Left renal cortex interstitium (tissue), 4 donors: ENCODE results near the gene TFDP2. TPM values are rescaled to one million over a fixed set of nuclear protein-coding genes. Genes with fewer than 3 reads are reported as not detected.
A peak's percentile ranks its signal among the peaks of the same experiment; 100 is the strongest.
"Not testable (repeated sequence)": the region's sequence is repeated elsewhere in the genome, so short reads cannot be mapped to it uniquely, and the experiment has no call there.

Experiments used
- DNase-seq, 4 donors: peaks; one replicate each; pipeline ENCODE4 v3.0.0-alpha.2; 2013; ENCODE audit warnings: low read depth in 4 of 4, low spot score in 2 of 4, missing footprints in 1 of 4
- polyA plus RNA-seq, 4 donors: library from polyadenylated mRNA; unstranded; fragments of 120-200 nt; gene quantifications; one replicate each; pipeline ENCODE4 v1.2.1, GENCODE V29; 2013; ENCODE audit not compliant: insufficient read length in 4 of 4

TFDP2 gene
- polyA plus RNA-seq, 4 donors, result 74.5 to 97.9 (median 86.0) TPM

DNA sequence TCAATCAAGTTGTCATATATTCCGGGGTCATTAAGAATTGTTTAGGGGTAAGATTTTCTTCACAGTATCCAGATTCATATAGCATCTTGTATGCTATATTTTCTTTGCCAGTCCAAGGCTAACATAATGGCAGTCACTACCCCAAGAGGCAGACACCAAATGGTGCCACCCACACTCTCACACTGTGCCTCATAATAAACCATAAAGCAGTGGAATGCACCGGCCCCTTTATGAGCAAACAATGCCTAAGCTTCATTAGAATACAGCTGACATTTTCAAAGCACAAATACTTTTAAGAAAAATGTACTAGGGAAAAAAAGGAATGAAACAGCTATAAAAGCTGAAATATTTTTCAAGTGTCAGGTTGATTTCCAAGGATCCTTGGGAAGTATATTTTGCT is 121.6 kb downstream of the TFDP2 start:
- DNase-seq, result peak in 2 of 4 donors; percentile 27 to 41

DNA sequence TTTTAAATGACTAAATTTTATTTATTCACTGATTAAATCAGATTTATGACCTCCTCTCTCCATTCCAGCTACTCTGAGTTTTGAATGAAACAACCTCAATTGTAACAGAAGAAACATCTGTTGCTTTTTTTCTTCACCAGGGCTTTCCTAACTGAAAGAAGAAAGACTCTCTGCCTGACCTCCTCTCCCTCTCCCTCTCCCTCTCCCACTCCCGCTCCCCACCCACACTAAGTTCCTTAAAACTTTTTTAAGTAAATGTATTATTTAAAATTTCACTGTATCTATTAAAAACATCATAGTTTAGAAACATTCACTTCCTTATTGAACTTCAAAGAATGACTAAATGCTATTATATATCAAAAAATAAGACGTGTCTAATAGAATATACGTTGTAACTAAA is 122.0 kb downstream of the TFDP2 start:
- peak in 1 of 4 donors; percentile 21 for DNase-seq

DNA sequence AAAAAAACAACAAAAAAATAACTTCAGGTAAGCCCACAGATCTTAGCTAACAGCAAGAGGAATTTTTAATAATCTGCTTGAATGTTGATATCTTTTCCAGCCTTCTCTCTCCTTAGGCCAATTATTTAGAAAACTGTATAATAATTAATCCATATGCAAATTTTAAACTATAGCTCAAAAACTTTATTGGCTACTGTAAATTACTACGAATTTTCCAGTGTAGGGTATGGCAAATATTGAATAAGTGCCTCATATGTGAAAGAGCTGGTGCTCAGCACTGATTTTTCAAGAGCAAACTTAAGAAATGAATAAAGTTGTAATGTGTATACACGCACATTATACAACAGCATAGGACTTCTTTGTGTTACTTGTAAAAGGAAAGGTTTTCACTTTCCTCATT is 123.0 kb downstream of the TFDP2 start:
- DNase-seq, result no peak

DNA sequence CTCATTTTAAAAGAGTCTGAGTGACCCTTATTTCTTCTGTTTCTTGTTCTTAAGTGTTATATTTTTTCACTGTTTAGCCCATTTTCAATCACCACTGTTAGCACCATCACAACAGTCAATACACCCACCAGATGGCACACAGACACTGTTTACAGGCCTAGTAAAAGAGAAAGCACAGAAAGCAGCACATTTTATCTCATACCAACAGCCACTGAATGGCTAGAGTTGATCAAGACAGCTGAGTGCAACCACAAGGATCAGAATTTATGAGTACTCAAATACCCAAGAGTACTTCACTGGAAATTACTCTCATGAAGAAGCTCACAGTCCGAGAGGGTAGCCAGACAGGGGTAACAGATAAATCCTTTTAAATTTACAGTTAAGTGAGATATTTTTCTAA is 127.0 kb downstream of the TFDP2 start:
- DNase-seq, result no peak

DNA sequence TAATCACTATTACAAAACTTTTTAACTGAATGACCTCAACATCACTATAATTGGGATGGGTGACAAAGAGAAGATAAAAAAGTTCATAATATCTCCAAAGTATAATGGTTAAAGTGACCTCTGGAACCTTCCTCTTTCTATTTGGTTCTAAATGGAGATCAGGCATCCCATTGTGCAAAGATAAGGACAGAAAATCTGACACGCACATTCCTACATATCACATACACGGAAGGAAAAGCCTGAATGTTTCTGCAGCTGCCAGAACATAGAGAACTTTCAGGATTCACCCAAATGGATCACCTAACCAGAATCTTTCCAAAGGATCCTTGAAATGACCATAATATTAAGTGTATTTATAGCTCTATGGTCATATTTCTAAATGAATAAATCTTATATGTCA is 128.2 kb downstream of the TFDP2 start:
- no peak for DNase-seq

DNA sequence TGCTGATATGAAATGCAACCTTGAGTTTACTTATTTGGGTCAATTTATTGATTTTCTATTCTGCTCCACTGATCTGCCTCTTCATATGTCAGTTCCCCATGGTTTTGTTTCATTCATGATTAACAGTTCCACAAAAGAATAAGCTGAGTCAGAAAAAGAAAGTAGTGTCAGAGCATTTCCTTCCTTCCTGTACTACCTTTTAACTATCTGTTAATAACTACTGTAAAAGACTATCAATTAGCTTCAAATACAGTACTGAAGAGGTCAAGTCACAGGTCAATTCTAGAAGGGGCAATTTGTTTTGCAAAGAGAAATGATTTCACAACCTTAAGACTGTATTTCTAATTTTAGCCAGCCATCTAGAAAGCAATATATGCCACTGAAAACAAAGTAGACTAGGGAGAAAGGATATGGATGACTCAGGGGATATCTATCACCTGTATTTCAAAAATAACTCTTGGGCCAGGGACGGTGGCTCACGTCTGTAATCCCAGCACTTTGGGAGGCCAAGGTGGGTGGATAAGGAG is 129.5 kb downstream of the TFDP2 start:
- no peak for DNase-seq

DNA sequence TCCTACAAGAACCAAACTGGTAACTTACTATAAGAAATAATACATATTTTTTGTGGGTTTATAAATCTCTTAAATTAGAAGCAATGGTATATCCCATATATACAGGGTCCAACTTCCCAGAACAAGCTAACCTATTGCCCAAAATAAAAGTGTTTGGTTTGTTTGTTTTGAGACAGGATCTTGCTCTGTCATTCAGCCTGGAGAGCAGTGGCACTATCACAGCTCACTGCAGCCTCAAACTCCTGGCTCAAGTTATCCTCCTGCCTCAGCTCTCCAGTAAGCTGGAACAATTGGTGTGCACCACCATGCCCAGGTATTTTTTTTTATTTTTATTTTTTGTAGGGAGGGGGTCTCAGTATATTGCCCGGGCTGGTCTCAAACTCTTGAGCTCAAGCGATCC is 135.4 kb downstream of the TFDP2 start:
- DNase-seq, result no peak

DNA sequence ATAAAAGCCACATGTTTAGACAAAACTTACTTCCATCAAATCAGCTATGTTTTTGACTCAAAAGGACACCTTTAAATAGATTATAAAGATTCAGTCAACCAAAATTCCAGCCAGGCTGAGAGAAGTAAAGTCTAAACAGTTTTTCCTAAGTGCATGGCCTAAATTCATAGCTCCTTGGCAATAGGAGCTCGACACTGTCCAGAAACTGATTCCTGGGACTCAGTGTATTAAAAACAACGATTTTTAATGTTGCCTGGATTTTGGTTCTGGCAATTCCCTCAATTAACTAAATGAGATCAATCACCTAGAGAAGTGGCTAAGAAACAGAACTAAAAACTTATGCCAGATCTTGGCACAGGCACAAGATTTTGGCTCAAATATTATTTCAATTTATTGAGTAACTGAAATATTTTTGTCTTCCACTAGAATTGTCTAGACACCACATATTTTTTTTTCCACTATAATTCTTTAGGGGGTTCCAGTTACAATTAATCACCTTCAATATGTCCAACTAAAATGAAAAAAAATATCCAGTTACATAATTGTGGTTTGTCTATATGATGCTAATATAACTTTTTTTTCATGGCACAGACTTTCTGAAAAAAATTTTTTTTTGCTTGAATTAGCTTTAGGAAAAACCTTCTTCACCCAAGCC is 135.9 kb downstream of the TFDP2 start:
- no peak for DNase-seq

DNA sequence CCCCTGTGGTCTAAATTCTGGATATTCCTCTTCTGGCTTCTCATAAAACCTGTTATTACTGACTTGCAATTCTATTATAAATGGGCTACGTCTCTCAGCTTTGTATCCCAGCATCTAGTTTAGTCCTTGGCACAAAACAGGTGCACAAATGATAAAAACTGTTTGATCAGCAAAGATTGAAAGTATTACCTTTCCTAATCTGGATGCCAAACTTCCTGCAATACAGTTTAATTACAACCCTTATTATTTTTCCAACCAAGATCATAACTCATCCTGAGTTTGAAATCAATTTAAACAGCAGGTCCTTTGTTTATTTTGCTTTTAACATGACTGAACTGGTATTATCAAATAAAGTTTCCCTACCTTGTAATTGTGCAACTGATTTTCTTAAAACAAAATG is 140.3 kb downstream of the TFDP2 start:
- no peak for DNase-seq

DNA sequence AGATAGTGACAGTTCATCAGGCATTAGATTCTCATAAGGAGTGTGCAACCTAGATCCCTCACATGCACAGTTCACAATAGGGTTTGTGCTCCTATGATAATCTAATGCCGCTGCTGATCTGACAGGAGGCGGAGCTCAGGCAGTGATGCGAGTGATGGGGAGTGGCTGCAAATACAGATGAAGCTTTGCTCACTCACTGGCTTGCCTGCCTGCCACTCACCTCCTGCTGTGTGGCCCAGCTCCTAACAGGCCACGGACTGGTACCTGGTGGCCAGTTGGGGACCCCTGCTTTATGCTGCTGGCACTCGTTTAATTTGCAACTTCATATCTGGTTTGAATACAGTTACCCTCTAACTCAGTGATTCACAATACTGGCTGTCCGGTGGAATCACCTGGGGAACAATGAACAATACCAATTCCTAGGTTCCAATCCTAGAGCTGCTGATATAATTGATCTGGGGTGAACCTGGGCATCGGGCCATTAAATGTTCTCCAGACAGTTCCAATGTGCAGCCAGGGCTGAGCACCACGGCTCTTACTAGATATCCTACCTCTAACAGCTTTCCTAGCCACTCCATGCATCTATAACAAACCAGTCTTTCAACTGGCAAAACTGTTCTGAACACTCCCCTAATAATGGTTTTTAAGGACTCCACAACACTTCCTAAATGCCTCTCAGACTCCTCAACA is 141.5 kb downstream of the TFDP2 start:
- no peak for DNase-seq

DNA sequence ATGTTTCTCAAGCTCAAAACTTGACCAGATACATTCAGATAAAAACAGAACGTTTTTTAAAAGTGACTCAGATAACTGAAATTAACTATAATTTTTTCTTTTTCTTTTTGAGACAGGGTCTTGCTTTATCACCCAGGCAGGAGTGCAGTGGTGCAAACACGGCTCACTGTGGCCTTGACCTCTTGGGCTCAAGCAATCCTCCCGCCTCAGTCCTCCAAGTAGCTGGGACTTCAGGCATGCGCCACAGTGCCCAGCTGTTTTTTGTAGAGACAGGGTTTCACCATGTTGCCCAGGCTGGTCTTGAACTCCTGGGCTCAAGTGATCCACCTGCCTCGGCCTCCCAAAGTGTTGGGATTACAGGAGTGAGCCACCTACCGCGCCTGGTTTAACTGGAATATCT is 144.4 kb downstream of the TFDP2 start:
- DNase-seq, result not testable (repeated sequence)

DNA sequence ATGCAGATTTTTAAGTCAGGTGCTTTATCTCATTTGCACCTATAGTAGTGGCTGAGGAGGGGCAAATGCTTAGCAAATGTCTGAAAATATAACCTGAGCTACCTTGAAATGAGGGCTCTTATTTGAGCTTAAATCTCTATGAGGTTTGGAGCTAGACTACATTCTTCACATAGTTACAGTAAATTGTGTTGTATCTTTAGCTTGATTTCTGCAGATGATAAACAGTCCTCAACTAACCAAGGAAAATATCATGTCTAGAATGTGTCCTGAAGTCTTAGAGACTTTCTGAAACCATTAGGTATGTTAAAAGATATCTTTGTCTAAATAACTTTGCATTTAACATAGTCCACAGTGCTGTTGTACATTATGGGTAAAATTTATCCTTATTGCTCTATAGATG is 145.3 kb downstream of the TFDP2 start:
- DNase-seq, result no peak

DNA sequence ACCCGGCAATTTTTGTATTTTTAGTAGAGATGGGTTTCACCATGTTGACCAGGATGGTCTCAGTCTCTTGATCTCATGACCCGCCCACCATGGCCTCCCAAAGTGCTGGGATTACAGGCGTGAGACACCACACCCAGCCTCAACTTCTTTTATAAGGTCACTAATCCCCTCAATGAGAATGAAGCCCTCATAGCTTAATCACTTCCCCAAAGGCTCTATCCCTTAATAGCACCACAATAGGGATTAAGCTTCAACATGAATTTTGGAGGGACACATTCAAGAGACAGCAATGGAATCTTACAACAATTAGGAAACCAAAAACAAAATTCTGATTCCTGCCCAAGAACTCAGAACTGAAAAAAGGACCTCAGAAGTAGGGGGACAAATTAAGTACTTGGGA is 146.1 kb downstream of the TFDP2 start:
- DNase-seq, result no peak

DNA sequence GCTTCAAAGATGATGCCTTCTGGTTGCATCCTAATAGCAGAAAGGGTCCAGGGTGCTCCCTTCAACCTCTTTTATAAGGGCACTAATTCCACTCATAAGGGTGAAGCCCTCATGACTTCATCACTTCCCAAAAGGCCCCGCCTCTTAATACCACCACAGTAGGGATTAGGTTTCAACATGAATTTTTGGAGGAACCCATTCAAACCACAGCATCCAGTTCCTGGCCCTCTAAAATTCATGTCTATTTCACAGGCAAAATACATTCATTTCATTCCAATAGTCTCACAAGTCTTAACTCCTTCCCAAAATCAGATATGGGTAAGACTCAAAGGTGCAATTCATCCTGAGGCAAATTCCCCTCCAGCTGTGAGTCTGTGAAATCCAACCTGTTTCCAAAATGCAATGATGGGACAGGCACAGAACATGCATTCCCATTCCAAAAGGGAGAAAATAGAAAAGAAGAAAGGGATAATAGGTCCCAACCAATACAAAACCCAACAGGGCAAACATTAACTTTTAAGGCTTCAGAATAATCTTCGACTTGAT is 148.9 kb downstream of the TFDP2 start:
- no peak for DNase-seq

DNA sequence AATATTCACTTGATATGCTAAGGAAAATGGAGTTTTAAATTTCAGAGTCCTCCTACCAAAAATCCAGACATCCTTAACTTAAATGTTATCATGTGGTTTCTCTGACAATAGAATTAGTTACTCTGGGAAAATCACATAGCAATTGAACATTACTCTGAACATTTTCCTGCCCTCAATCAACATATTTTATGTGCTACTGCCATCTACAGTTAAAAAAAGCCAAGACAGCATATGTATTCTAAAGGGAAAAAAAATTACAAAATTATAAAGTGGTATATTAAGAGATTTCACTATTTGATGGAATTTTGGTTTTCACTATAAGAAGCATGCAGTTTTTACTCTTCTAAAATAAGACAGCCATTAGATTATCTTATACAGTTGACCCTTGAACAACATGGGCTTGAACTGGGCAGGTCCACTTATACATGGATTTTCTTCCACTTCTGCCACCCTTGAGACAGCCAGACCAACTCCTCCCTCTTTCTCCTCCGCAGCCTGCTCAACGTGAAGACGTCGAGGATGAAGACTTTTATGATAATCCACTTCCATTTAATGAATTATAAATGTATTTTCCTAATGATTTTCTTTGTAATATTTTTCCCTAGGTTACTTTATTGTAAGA is 150.6 kb downstream of the TFDP2 start:
- no peak for DNase-seq

DNA sequence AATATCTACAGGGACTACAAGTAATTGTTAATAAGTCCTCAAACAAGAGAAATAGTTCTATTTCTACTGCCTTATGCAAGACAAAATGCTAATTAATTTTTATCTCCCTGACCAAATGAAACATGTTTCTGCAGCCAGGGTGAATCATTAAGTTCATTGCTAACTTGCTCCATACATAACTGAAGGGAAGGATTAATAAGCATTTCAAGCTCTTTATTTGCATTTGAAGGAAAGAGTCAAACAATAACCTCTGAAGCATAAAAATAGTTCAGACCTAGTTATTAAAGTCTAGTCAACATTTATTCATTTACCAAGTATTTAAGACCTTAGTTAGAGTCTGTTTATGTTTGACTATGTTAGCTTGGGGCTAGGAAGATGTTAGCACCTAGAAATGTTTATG is 152.9 kb downstream of the TFDP2 start:
- DNase-seq, result no peak

DNA sequence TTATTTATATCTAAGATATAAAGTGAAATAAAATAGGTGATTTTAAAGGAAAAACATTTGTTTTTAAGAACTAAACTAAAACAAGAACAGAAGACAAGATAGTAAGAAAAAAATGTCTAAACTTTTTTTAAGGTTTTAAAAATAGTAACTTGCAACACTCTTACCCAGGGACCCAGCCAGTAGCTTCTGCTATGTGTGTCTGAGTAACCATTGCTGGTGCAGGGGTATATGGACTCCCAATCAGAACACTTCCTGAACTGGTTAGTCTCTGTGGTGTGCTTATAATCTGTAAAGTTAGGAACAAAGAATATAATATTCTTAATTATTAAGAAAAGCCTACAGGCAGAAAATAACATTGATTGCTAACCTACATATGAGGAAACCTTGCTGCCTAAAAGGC is 154.5 kb downstream of the TFDP2 start:
- DNase-seq, result no peak

DNA sequence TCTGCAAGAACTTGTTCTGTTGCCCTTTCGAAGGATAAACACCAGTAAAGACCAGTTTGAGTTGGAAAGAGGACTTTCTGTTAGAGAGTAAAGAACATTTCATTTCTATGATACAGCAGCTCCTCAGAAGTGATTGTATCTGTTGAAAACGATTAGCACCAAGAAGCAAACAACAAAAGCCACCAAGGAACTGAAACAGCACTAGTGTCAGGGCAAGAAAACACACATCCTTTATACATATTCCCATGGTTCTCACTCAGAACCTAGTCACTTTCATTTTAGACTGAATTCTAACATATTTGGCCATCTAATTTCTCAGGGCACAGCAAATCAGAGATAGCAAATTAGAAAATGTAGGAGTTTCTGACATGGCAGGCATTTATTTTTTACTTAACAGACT is 156.8 kb downstream of the TFDP2 start:
- no peak for DNase-seq

DNA sequence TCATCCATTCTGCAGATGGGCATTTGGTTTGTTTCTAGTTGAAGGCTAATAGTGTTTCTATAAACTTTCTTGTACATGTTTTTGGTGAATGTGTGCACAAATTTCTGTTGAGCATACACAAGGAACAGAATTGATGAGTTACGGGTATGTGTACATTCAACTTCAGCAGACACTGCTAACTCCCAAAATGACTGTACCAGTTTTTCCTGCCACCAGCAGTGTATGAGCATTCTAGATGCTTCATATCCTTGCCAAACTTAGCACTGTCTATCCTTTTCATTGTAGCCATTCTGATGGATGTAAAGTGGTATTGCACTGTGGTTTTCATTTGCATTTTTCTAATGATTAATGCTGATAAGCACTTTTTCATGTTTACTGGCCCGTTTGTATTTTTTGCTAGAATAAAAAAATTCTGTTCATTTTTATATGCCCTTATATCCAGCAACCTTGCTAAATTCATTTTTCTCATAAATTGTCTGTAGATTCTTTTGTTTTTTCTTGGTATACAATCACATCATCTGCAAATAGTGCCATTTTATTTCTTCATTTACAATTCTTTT is 162.7 kb downstream of the TFDP2 start:
- DNase-seq, result no peak

DNA sequence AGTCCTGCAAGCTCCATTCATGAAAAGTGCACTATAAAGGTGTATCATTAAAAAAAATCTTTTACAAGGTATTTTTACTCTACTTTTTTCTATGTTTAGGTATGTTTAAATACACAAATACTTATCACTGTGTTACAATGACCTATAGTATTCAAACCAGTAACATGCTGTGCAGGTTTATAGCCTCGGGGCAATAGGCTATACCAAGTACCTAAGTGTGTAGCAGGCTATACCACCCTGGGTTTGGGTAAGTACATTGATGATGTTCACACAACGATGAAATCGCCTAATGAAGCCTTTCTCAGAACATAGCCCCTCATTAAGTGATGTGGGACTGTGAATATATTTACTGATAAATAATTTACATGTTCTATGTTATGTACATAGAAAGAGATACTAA is 168.3 kb downstream of the TFDP2 start:
- DNase-seq, result no peak

DNA sequence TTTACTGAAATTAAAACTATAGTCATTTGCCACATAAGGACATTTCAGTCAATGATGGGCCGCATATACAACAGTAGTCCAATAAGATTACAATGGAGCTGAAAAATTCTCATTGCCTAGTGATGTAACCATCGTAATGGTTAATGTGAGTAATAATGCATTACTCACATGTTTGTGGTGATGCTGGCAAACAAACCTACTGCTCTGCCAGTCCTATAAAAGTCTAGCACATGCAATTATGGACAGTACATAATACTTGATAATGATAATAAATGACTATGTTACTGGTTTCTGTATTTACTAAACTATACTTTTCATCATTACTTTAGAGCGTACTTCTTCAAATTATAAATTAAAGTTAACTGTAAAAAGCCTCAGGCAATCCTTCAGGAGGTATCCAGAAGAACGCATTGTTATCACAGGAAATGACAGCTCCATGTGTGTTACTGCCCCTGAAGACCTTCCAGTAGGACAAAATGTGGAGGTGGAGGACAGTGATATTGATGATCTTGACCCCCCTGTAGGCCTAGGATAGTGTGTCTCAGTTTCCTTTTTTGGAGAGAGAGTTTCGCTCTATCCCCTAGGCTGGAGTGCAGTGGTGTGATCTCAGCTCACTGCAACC is 170.2 kb downstream of the TFDP2 start:
- no peak for DNase-seq
